ENCODE results near the gene PDE3B. TPM values are rescaled to one million over a fixed set of nuclear protein-coding genes. Genes with fewer than 3 reads are reported as not detected.

Gene PDE3B
- total and polyA plus RNA-seq, 2 donors: 9.8 to 32.9 TPM

DNA sequence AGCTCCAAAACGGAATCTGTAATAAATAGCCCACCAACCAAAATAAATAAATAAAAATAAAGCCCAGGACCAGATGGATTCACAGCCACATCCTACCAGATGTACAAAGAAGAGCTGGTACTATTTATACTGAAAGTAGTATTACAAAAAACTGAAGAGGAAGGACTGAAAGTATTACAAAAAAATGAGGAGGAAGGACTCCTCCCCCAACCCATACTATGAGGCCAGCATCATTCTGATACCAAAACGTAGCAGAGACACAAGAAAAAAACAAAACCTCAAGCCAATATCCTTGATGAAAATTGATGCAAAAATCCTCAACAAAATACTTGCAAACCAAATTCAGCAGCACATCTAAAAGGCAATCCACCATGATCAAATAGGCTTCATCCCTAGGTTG is 183.0 kb downstream of the PDE3B start:
- H3K4me1 ChIP-seq (ENCODE audit: control insufficient read depth in 2 of 2, insufficient read depth in 2 of 2, low read length in 2 of 2): no peaks in the 10 kb centered on the region
- H3K9me3 ChIP-seq (ENCODE audit: control insufficient read depth in 2 of 2, insufficient read depth in 1 of 2, low read length in 1 of 2): no peaks in the 10 kb centered on the region
- WGBS: 95% methylated on average over 2 of the region's 2 CpGs
- no peak overlapping the region for H3K4me3 ChIP-seq (ENCODE audit: low read length in 2 of 2)
- H3K27me3 ChIP-seq (ENCODE audit: control insufficient read depth in 2 of 2, insufficient read depth in 1 of 2, low read length in 1 of 2): no peaks in the 10 kb centered on the region
- H3K27ac ChIP-seq (ENCODE audit: low read depth in 1 of 2, low read length in 1 of 2): no peak overlapping the region
- H3K36me3 ChIP-seq (ENCODE audit: control insufficient read depth in 2 of 2, insufficient read depth in 2 of 2, low read length in 1 of 2): no peaks in the 10 kb centered on the region
- DNase-seq (ENCODE audit: low read depth in 6 of 9, low spot score in 9 of 9): no peak

DNA sequence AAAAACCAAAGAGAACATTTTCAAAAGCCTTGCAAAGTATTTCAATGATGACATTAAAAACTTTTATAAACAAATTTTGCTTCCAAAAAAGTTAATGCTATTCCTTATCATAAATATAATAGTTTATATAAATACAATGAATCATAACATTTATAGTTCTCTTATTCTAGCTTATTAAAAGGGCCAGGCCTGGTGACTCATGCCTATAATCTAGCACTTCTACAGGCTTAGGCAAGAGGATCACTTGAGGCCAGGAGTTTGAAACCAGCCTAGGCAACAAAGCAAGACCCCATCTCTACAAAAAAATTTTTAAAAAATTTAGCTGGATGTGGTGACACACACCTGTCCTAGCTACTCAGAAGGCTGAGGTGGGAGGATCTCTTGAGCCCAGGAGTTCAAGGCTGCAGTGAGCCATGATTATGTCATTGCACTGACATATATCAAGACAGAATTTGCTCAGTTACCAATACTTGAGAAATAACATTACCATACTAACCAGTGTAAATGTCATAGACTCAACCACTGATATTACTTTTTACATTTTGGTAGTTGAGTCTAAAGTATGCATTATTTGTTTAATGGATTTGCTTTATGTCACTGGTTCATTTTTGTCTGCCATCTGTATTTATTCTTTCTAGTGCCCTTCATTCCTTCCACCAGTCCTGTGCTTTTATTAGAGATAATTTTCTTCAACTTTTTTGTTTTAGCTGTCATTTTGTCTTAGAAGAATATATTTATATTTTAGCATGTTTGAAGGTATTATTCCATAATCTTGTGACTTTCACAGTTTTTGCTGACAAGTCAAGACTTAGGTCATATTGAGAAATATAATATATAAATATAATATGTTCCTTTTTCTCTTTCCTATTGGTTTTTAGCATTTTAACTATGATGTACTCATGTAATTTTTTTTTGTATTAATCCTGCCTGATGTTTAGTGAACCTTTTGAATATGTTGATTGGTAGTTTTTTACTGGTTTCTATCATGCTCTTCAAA is 192.2 kb downstream of the PDE3B start:
- Histone ChIP-seq H3K36me3 (ENCODE audit: control insufficient read depth in 2 of 2, insufficient read depth in 2 of 2, low read length in 1 of 2) (no peaks in the 10 kb centered on the region), H3K27ac (ENCODE audit: low read depth in 1 of 2, low read length in 1 of 2) (no peak overlapping the region), H3K27me3 (ENCODE audit: control insufficient read depth in 2 of 2, insufficient read depth in 1 of 2, low read length in 1 of 2) (no peaks in the 10 kb centered on the region), H3K4me1 (ENCODE audit: control insufficient read depth in 2 of 2, insufficient read depth in 2 of 2, low read length in 2 of 2) (no peaks in the 10 kb centered on the region), H3K4me3 (ENCODE audit: low read length in 2 of 2) (no peak overlapping the region), H3K9me3 (ENCODE audit: control insufficient read depth in 2 of 2, insufficient read depth in 1 of 2, low read length in 1 of 2) (no peaks in the 10 kb centered on the region)
- no peak for DNase-seq (ENCODE audit: low read depth in 6 of 9, low spot score in 9 of 9)

DNA sequence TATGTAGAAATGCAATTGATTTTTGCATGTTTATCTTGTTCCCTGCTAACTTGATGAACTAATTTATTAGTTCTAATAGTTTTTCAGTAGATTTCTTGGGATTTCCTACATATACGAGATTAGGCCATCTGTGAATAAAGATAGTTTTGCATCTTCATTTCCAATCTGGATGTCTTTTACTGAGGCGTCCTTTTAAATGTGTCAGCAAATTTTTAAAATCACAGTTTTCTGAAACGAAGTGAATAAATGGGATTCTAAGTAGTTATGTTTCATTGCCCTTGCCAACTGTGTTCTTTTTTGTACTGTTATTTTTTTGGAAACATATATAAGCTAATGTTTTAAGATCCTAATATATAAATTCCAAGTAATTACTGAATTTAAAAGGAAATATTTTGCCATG is 198.4 kb downstream of the PDE3B start:
- Histone ChIP-seq H3K9me3 (ENCODE audit: control insufficient read depth in 2 of 2, insufficient read depth in 1 of 2, low read length in 1 of 2) (no peaks in the 10 kb centered on the region), H3K27me3 (ENCODE audit: control insufficient read depth in 2 of 2, insufficient read depth in 1 of 2, low read length in 1 of 2) (no peaks in the 10 kb centered on the region), H3K27ac (ENCODE audit: low read depth in 1 of 2, low read length in 1 of 2) (no peak overlapping the region), H3K4me1 (ENCODE audit: control insufficient read depth in 2 of 2, insufficient read depth in 2 of 2, low read length in 2 of 2) (no peaks in the 10 kb centered on the region), H3K4me3 (ENCODE audit: low read length in 2 of 2) (no peak overlapping the region), H3K36me3 (ENCODE audit: control insufficient read depth in 2 of 2, insufficient read depth in 2 of 2, low read length in 1 of 2) (no peaks in the 10 kb centered on the region)
- 97% methylated on average over 3 of the region's 3 CpGs for WGBS
- DNase-seq (ENCODE audit: low read depth in 6 of 9, low spot score in 9 of 9): no peak

DNA sequence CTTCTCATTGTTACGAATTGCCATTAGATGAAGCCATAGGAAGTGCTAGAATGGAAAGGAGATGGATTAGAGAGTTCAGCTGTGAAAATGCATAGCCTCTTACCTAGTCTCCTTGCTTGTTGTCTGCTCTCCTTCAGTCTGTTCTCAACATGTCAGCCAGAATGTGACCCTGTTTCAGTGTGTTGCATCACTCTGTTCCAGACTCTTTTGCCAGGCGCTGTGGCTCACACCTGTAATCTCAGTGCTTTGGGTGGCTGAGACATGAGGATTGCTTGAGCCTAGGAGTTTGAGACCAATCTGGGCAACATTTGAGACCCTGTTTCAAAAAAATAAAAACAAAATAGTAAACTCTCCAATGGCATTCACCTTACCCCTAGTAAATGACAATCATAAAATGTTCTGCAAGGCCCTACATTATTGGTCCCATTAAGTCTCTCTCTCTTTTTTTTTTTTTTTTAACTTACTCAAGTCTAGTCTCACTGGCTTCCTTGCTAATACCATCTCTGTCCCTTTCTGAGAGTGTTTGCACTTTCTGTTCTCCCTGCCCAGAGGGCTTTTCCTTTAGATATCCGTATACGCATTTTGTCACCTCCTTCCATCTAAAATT is 209.1 kb downstream of the PDE3B start:
- Histone ChIP-seq H3K4me1 (ENCODE audit: control insufficient read depth in 2 of 2, insufficient read depth in 2 of 2, low read length in 2 of 2) (no peaks in the 10 kb centered on the region), H3K27me3 (ENCODE audit: control insufficient read depth in 2 of 2, insufficient read depth in 1 of 2, low read length in 1 of 2) (no peaks in the 10 kb centered on the region), H3K4me3 (ENCODE audit: low read length in 2 of 2) (no peak overlapping the region), H3K9me3 (ENCODE audit: control insufficient read depth in 2 of 2, insufficient read depth in 1 of 2, low read length in 1 of 2) (no peaks in the 10 kb centered on the region), H3K27ac (ENCODE audit: low read depth in 1 of 2, low read length in 1 of 2) (no peak overlapping the region), H3K36me3 (ENCODE audit: control insufficient read depth in 2 of 2, insufficient read depth in 2 of 2, low read length in 1 of 2) (no peaks in the 10 kb centered on the region)
- no peak for DNase-seq (ENCODE audit: low read depth in 6 of 9, low spot score in 9 of 9)
- WGBS: 98% methylated on average over 4 of the region's 4 CpGs

DNA sequence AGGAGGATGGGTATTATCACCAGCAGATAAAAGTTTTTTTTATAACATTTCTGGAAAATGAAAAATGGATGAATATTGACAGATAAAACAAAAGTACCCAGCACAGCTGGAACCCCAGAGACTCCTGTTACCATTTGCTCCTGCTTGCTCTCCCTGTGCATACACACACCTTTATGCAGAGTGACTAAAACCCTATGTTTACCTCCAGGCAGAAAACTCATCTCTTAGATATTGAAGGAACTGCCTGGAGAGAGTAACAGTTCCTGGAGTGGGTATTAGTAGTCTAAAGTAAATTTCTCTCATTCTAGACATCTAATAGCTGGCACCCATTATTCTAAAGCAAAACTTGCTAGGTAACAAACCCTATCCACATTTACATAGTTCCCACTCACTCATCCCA is 210.5 kb downstream of the PDE3B start:
- no peaks in the 10 kb centered on the region for H3K9me3 ChIP-seq (ENCODE audit: control insufficient read depth in 2 of 2, insufficient read depth in 1 of 2, low read length in 1 of 2)
- no peaks in the 10 kb centered on the region for H3K27me3 ChIP-seq (ENCODE audit: control insufficient read depth in 2 of 2, insufficient read depth in 1 of 2, low read length in 1 of 2)
- no peak overlapping the region for H3K27ac ChIP-seq (ENCODE audit: low read depth in 1 of 2, low read length in 1 of 2)
- H3K36me3 ChIP-seq (ENCODE audit: control insufficient read depth in 2 of 2, insufficient read depth in 2 of 2, low read length in 1 of 2): no peaks in the 10 kb centered on the region
- no peak overlapping the region for H3K4me3 ChIP-seq (ENCODE audit: low read length in 2 of 2)
- no peaks in the 10 kb centered on the region for H3K4me1 ChIP-seq (ENCODE audit: control insufficient read depth in 2 of 2, insufficient read depth in 2 of 2, low read length in 2 of 2)
- no peak for DNase-seq (ENCODE audit: low read depth in 6 of 9, low spot score in 9 of 9)

DNA sequence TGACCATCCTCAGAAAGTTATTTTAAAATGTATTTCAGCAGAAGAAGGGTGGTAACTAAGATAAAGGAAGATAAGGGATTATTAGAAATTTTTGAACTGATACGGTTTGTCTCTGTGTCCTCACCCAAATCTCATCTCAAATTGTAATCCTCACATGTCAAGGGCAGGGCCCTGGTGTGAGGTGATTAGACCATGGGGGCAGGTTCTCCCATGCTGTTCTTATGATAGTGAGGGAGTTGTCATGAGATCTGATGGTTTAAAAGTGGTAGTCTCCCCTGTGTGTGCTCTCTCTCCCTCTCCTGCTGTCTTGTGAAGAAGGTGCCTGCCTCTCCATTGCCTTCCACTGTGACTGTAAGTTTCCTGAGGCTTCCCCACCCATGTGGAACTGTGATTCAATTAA is 212.3 kb downstream of the PDE3B start:
- Histone ChIP-seq H3K27me3 (ENCODE audit: control insufficient read depth in 2 of 2, insufficient read depth in 1 of 2, low read length in 1 of 2) (no peaks in the 10 kb centered on the region), H3K4me3 (ENCODE audit: low read length in 2 of 2) (no peak overlapping the region), H3K9me3 (ENCODE audit: control insufficient read depth in 2 of 2, insufficient read depth in 1 of 2, low read length in 1 of 2) (no peaks in the 10 kb centered on the region), H3K27ac (ENCODE audit: low read depth in 1 of 2, low read length in 1 of 2) (no peak overlapping the region), H3K4me1 (ENCODE audit: control insufficient read depth in 2 of 2, insufficient read depth in 2 of 2, low read length in 2 of 2) (no peaks in the 10 kb centered on the region), H3K36me3 (ENCODE audit: control insufficient read depth in 2 of 2, insufficient read depth in 2 of 2, low read length in 1 of 2) (no peaks in the 10 kb centered on the region)
- 99% methylated on average over 1 of the region's 1 CpG for WGBS
- DNase-seq (ENCODE audit: low read depth in 6 of 9, low spot score in 9 of 9): no peak

DNA sequence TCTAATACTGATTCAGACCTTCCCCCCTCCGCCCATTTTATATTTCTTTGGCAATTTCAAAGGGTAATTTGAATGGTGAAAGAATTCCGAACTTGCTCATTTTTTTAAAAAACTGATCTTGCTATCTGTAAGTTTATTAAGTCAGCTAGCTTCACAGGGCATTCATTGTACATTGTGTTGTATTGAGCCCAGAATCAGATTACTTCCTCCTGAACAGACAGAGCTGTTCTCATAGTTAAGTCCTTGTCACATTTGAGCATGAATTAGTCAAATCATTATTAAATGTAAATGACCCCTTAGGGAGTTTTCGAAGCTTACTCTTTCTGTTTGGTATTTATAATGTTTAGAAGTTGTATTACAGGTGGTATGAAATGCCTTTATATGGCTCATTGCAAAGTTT is 214.0 kb downstream of the PDE3B start:
- no peaks in the 10 kb centered on the region for H3K4me1 ChIP-seq (ENCODE audit: control insufficient read depth in 2 of 2, insufficient read depth in 2 of 2, low read length in 2 of 2)
- H3K27ac ChIP-seq (ENCODE audit: low read depth in 1 of 2, low read length in 1 of 2): no peak overlapping the region
- no peak for DNase-seq (ENCODE audit: low read depth in 6 of 9, low spot score in 9 of 9)
- H3K9me3 ChIP-seq (ENCODE audit: control insufficient read depth in 2 of 2, insufficient read depth in 1 of 2, low read length in 1 of 2): no peaks in the 10 kb centered on the region
- H3K27me3 ChIP-seq (ENCODE audit: control insufficient read depth in 2 of 2, insufficient read depth in 1 of 2, low read length in 1 of 2): no peaks in the 10 kb centered on the region
- H3K36me3 ChIP-seq (ENCODE audit: control insufficient read depth in 2 of 2, insufficient read depth in 2 of 2, low read length in 1 of 2): peaks cover 0 to 2% of the 10 kb centered on the region in 2 donors
- H3K4me3 ChIP-seq (ENCODE audit: low read length in 2 of 2): no peak overlapping the region
- 96% methylated on average over 3 of the region's 3 CpGs for WGBS

DNA sequence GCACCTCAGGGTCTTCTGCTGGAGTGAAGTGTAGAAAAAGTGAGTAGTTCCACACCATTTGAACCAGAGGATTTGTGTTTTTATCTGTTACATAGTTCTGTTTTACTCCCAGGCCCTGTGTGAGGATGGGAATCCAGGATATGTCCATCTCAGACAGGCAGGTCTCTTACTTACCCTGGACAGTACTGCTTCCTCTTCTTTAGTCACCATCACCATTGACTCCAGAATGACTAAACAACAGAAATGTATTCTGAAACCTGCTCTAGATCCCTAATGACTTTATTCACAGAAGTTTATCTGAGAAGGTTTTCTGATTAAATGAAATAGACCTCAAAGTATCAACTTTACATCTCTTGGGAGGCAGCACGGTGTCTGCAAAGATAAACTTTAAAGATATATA is 214.8 kb downstream of the PDE3B start:
- WGBS: 99% methylated on average over 1 of the region's 1 CpG

DNA sequence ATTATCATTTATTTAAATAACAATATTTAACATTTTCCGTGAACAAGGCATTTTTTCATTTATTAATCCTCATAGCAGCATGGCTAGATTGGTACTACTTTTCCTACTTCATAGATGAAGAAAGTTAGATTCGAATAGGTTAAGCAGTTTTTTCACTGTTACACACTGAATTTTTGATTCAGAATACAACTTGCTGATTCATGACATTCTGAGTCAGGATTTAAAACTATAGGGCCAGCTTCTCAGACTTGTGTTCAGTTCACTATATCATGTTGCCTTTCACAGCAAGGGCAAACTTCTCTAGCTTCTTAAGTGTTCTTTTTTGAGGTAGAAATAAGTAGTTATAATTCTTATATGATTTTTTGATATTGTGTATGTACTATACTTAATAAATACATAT is 216.9 kb downstream of the PDE3B start:
- Histone ChIP-seq H3K27ac (ENCODE audit: low read depth in 1 of 2, low read length in 1 of 2) (no peak overlapping the region), H3K4me3 (ENCODE audit: low read length in 2 of 2) (no peak overlapping the region), H3K36me3 (ENCODE audit: control insufficient read depth in 2 of 2, insufficient read depth in 2 of 2, low read length in 1 of 2) (peaks cover 0 to 2% of the 10 kb centered on the region in 2 donors), H3K27me3 (ENCODE audit: control insufficient read depth in 2 of 2, insufficient read depth in 1 of 2, low read length in 1 of 2) (no peaks in the 10 kb centered on the region), H3K9me3 (ENCODE audit: control insufficient read depth in 2 of 2, insufficient read depth in 1 of 2, low read length in 1 of 2) (no peaks in the 10 kb centered on the region), H3K4me1 (ENCODE audit: control insufficient read depth in 2 of 2, insufficient read depth in 2 of 2, low read length in 2 of 2) (no peaks in the 10 kb centered on the region)
- 95% methylated on average over 2 of the region's 2 CpGs for WGBS
- no peak for DNase-seq (ENCODE audit: low read depth in 6 of 9, low spot score in 9 of 9)

More for the DNA sequence above, 214.8 kb downstream of the PDE3B start:
- peaks cover 0 to 2% of the 10 kb centered on the region in 2 donors for H3K36me3 ChIP-seq (ENCODE audit: control insufficient read depth in 2 of 2, insufficient read depth in 2 of 2, low read length in 1 of 2)
- no peaks in the 10 kb centered on the region for H3K4me1 ChIP-seq (ENCODE audit: control insufficient read depth in 2 of 2, insufficient read depth in 2 of 2, low read length in 2 of 2)
- DNase-seq (ENCODE audit: low read depth in 6 of 9, low spot score in 9 of 9): no peak
- no peak overlapping the region for H3K4me3 ChIP-seq (ENCODE audit: low read length in 2 of 2)
- no peak overlapping the region for H3K27ac ChIP-seq (ENCODE audit: low read depth in 1 of 2, low read length in 1 of 2)
- no peaks in the 10 kb centered on the region for H3K9me3 ChIP-seq (ENCODE audit: control insufficient read depth in 2 of 2, insufficient read depth in 1 of 2, low read length in 1 of 2)
- H3K27me3 ChIP-seq (ENCODE audit: control insufficient read depth in 2 of 2, insufficient read depth in 1 of 2, low read length in 1 of 2): no peaks in the 10 kb centered on the region
